ENCODE data around the gene FNDC3B.

GRCh38 chr3:172110127-172110779 is 70.9 kb downstream of the FNDC3B start:
- no peak for TF ChIP-seq CTCF (IDR thresholded peaks at IDR 0.05 in 8 of 11, conservative IDR thresholded peaks at IDR 0.05 in 3 of 11)
- no peak for TF ChIP-seq POLR2AphosphoS5 (IDR thresholded peaks at IDR 0.05)
